Measurements from ENCODE around the gene SRMS.

- TF ChIP-seq EZH2phosphoT487 (IDR thresholded peaks at IDR 0.05; ENCODE audit: low read length) = no peak
- no peak for TF ChIP-seq EZH2 (optimal IDR thresholded peaks at IDR 0.05; ENCODE audit: low read depth, low read length)
- TF ChIP-seq, protein P1, sequence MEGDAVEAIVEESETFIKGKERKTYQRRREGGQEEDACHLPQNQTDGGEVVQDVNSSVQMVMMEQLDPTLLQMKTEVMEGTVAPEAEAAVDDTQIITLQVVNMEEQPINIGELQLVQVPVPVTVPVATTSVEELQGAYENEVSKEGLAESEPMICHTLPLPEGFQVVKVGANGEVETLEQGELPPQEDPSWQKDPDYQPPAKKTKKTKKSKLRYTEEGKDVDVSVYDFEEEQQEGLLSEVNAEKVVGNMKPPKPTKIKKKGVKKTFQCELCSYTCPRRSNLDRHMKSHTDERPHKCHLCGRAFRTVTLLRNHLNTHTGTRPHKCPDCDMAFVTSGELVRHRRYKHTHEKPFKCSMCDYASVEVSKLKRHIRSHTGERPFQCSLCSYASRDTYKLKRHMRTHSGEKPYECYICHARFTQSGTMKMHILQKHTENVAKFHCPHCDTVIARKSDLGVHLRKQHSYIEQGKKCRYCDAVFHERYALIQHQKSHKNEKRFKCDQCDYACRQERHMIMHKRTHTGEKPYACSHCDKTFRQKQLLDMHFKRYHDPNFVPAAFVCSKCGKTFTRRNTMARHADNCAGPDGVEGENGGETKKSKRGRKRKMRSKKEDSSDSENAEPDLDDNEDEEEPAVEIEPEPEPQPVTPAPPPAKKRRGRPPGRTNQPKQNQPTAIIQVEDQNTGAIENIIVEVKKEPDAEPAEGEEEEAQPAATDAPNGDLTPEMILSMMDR (IDR thresholded peaks at IDR 0.05; ENCODE audit: low read length) = no peak
Observed at GRCh38 chr20:63521602-63522001, 25.9 kb downstream of the SRMS start.

Data from MM.1S (cell line).